Neural progenitor cell (in vitro differentiated cells): ENCODE measurements around the gene ARL11.

ENCODE experiments used
- EZH2phosphoT487 ChIP-seq: fragments of 200-600 bp; sonication (generic); IDR thresholded peaks from 2 replicates; pipeline ENCODE4 v1.6.1; 2017; ENCODE audit warnings: antibody characterized with exemption
- TF ChIP-seq, protein P1 (sequence below): fragments of 200-600 bp; sonication (generic); IDR thresholded peaks from 2 replicates; pipeline ENCODE4 v1.5.1; 2017; ENCODE audit warnings: antibody characterized with exemption, mild to moderate bottlenecking

DNA sequence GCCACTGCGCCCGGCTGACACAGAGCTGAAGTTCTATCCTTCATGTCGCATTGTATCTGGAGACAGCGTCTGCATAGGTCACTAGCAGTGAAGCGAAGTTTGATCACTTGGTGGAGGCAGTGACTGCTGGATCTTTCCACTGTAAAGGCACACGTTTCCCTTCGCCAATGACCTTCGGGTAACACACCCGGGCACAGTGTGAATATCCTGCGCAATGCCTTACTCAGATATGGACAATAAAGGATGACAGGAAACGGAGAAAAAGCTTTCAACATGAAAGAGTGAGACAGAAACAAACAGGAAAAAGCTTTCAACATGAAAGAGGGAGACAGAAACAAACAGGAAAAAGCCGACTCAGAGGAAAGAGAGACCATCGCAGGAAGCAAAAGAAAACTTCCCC, 17.1 kb downstream of the ARL11 start:
- TF ChIP-seq, protein P1, sequence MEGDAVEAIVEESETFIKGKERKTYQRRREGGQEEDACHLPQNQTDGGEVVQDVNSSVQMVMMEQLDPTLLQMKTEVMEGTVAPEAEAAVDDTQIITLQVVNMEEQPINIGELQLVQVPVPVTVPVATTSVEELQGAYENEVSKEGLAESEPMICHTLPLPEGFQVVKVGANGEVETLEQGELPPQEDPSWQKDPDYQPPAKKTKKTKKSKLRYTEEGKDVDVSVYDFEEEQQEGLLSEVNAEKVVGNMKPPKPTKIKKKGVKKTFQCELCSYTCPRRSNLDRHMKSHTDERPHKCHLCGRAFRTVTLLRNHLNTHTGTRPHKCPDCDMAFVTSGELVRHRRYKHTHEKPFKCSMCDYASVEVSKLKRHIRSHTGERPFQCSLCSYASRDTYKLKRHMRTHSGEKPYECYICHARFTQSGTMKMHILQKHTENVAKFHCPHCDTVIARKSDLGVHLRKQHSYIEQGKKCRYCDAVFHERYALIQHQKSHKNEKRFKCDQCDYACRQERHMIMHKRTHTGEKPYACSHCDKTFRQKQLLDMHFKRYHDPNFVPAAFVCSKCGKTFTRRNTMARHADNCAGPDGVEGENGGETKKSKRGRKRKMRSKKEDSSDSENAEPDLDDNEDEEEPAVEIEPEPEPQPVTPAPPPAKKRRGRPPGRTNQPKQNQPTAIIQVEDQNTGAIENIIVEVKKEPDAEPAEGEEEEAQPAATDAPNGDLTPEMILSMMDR = no peak
- no peak for TF ChIP-seq EZH2phosphoT487
